ENCODE results near the gene FGFRL1.
A peak's percentile ranks its signal among the peaks of the same experiment; 100 is the strongest.

Gene FGFRL1

DNA sequence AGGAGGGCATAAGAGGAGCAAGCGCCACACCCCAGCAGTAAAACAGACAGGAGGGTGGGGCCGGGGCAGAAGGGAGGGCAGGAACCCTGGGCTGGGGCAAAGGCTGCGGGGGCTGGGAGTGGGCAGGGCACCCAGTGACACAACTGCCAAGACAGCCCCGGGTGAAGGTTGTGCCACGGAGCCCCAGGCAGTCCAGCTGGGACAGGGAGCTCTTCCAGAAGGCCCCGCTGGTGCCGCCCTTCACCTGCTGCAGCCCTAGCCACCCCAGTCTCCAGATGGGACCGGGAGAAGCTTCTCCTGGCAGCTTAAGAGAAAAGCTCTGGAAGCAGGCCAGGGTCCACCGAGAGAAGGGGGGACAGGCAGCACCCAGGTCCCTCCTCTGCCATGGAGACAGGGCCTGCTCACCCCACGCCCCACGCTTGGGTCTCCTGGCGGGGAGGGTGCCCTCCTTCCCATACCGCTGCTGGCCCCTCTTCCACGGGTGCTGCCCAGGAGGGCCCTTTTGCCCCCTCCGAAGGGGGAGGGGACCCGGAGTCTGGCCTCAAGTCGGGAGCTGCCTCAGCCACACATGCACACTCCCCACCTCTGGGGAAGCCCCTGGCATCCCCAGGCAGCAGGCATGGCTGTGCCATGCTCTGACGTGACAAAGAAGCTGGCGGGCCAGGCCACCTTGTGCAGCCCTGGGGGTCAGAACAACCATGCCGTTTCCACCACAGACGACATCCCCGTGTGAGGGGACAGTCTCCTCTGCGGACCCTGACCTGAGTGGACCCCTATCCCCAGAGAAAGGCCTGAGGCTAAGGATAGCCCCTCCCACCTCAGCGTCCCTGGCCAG, 39.5 kb upstream of the FGFRL1 start:
- no peak for TF ChIP-seq NFIC (IDR thresholded peaks at IDR 0.05)

DNA sequence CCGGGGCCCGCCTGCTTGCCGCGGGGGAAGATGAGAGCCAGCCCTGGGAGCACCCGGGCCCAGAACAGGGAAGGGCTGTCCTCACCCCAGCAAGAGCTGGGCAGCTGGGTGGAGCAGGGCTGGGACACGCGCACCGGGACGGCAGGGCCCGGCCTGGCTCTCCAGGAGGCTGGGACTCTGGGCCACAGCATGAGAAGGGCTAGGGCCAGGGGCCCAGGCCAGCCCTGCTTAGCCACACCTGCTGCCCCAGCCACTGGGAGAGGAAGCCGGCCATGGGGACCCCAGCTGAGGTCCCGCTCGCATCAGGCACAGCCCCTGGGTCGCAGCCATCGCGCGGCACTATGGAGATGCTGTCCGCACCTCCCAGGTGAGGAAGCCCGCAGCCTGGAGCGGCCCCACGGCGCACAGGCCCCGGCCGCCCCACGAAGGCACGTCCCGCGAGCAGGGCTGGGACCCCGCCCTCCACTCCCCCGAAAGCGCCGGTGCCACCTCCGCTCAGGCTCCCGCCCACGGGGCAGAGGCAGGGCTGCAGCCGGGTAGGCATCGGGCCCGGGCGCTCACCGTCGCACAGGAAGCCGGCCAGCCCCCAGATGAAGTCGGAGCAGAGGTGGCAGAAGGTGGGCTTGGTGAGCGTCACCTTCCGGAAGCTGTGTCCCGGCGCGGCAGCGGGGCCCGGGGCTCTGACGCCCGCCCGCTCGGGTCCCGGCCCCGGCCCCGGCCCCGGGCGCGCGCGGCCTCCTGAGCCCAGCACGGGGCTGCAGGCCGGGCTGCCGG, 38.6 kb upstream of the FGFRL1 start:
- TF ChIP-seq FOXM1 (IDR thresholded peaks at IDR 0.05; ENCODE audit: borderline replicate concordance, low read depth) (no peak), EGR1 (IDR thresholded peaks at IDR 0.05) (peak; percentile 67; the same call in 1 of the 2 replicates), ZBTB7A (IDR thresholded peaks at IDR 0.05; ENCODE audit: low read depth) (peak; percentile 61; the same call in 1 of the 2 replicates), CEBPB (IDR thresholded peaks at IDR 0.05) (no peak)
- TF ChIP-seq, protein P1, sequence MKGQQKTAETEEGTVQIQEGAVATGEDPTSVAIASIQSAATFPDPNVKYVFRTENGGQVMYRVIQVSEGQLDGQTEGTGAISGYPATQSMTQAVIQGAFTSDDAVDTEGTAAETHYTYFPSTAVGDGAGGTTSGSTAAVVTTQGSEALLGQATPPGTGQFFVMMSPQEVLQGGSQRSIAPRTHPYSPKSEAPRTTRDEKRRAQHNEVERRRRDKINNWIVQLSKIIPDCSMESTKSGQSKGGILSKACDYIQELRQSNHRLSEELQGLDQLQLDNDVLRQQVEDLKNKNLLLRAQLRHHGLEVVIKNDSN (IDR thresholded peaks at IDR 0.05): no peak
- TF ChIP-seq, protein P2, sequence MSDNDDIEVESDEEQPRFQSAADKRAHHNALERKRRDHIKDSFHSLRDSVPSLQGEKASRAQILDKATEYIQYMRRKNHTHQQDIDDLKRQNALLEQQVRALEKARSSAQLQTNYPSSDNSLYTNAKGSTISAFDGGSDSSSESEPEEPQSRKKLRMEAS (IDR thresholded peaks at IDR 0.05): peak; percentile 5; the same call in 1 of the 2 replicates

DNA sequence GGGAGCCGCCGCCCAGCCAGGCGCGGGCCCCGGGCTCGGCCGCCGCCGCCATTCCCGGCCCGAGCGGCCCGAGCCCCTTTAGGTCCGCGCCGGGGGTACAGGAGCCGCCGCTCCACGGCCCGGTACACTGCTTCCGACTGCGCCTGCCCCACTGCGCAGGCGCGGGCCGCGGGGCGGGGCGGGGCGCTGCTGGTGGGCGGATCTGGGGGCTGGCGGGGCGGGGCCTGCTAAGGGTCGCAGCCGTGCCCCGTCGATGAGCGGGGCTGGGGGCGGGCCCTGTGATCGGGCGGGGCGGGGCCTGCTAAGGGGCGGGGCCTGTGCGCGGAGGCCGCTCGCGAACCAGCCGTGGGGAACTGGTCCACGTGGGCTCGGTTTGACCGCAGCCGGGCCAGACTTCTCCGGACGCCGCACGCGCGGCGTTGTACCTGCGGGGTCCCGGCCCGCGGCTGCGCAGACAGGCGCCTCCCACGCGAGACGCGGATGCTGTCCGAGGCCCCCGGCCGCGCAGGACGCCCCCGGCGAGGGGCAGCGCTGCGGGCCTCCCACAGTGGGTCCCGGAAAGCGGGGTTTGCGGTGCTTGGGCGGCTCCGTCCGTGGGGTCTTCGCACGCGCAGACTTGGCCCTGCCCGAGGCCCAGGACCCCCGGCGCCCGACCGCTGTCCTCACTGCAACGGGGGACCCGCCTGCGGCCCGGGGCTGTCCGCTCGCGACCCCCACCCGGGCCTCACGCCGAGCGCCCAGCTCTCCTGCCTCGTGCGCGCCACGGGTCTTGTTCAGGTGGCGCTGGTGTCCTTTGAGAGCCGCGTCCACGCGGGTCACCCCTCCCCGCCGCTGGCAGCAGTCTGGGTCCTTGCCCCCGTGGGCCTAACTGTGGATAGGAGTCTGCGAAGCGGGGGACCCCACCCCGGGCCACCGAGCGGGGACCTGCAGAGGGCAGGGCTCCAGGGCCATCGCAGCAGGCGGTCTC, 37.7 kb upstream of the FGFRL1 start, which contains the start of gene DGKQ:
DGKQ (minus strand) TSS at position 139 of the 967 bp plus-strand sequence; CDS start at position 52, 87 bp downstream.
- TF ChIP-seq, protein P2 (IDR thresholded peaks at IDR 0.05): 0 out of 2 replicates have a peak, but pooled peaks have one; percentile 51
- TF ChIP-seq, protein P3, sequence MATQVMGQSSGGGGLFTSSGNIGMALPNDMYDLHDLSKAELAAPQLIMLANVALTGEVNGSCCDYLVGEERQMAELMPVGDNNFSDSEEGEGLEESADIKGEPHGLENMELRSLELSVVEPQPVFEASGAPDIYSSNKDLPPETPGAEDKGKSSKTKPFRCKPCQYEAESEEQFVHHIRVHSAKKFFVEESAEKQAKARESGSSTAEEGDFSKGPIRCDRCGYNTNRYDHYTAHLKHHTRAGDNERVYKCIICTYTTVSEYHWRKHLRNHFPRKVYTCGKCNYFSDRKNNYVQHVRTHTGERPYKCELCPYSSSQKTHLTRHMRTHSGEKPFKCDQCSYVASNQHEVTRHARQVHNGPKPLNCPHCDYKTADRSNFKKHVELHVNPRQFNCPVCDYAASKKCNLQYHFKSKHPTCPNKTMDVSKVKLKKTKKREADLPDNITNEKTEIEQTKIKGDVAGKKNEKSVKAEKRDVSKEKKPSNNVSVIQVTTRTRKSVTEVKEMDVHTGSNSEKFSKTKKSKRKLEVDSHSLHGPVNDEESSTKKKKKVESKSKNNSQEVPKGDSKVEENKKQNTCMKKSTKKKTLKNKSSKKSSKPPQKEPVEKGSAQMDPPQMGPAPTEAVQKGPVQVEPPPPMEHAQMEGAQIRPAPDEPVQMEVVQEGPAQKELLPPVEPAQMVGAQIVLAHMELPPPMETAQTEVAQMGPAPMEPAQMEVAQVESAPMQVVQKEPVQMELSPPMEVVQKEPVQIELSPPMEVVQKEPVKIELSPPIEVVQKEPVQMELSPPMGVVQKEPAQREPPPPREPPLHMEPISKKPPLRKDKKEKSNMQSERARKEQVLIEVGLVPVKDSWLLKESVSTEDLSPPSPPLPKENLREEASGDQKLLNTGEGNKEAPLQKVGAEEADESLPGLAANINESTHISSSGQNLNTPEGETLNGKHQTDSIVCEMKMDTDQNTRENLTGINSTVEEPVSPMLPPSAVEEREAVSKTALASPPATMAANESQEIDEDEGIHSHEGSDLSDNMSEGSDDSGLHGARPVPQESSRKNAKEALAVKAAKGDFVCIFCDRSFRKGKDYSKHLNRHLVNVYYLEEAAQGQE (IDR thresholded peaks at IDR 0.05; ENCODE audit: low read depth): no peak
- no peak for TF ChIP-seq FOXM1 (IDR thresholded peaks at IDR 0.05; ENCODE audit: borderline replicate concordance, low read depth)
- TF ChIP-seq TAF1 (IDR thresholded peaks at IDR 0.05; ENCODE audit: low read depth): peak; percentile 36; the same call in 1 of the 2 replicates
- TF ChIP-seq ZBTB7A (IDR thresholded peaks at IDR 0.05; ENCODE audit: low read depth): peak; percentile 51; the same call in 1 of the 2 replicates
- TF ChIP-seq, protein P1 (IDR thresholded peaks at IDR 0.05): peak; percentile 48; the same call in 1 of the 2 replicates

DNA sequence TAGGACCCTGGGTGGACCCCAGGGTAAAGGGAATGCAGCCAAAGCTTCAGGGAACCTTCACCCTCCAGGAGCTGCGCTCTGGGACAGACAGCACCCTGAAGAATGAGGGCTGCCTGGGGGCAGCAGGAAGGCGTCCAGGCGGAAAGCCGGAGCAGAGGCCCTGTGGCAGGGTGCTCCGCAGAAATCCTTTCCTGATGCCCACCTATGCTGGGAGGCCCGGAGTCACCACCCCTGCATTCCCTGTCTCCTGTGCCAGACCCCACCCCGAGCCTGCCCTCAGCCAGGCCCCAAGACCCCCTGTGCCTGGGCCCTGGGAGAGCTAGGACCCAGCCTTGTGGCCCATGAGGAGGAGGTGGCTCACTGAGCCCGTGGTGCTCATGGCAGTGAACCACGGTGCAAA, 36.8 kb upstream of the FGFRL1 start:
- TF ChIP-seq, protein P1 (IDR thresholded peaks at IDR 0.05): no peak
- TF ChIP-seq ZBTB7A (IDR thresholded peaks at IDR 0.05; ENCODE audit: low read depth) (no peak), CEBPB (IDR thresholded peaks at IDR 0.05) (no peak)
- TF ChIP-seq, protein P3 (IDR thresholded peaks at IDR 0.05; ENCODE audit: low read depth): no peak
- TF ChIP-seq, protein P2 (IDR thresholded peaks at IDR 0.05): no peak

DNA sequence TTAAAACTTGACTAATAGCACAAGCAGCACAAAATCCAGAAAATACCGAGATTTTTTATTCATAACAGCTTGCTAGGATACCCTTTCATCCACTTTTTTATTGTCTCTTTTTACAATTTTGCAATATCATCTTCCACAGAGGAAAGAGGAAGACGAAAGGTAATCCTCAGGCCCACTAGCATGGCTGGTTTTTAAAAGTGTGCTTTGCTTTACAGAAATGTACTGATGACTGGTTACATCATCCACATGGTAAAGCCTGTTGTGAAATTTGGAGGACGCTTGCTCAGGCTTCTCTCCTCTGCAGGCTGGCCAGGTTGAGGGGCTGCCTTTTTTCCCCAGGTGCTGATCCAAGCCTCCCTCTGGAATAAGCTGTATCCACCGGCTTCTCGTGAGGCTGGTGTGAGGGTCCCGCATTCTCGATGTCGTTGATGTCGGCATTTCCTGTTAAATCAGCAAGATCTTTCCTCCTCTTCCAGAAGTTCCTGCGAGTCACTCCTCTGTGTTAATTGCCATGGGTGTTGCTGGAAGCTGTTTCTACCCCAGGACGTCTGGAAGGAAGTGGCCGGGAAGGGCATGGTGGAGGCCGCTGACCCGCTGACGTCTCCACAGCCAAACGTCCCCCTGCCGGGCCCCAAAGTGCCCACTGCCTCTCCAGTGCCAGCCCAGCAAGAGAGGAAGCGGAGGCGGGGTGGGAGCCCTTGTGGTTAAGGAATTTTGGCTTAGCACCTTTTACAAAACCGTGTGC, 32.3 kb upstream of the FGFRL1 start:
- TF ChIP-seq EP300 (IDR thresholded peaks at IDR 0.05; ENCODE audit: borderline replicate concordance): no peak
- no peak for TF ChIP-seq ZBTB7A (IDR thresholded peaks at IDR 0.05; ENCODE audit: low read depth)
- no peak for TF ChIP-seq TEAD4 (IDR thresholded peaks at IDR 0.05)
- no peak for TF ChIP-seq YY1 (IDR thresholded peaks at IDR 0.05; ENCODE audit: low read depth)
- no peak for TF ChIP-seq RAD21 (IDR thresholded peaks at IDR 0.05; ENCODE audit: low read depth)
- TF ChIP-seq, protein P2 (IDR thresholded peaks at IDR 0.05): no peak
- TF ChIP-seq, protein P3 (IDR thresholded peaks at IDR 0.05; ENCODE audit: low read depth): no peak
- TF ChIP-seq EGR1 (IDR thresholded peaks at IDR 0.05): no peak
- no peak for TF ChIP-seq TAF1 (IDR thresholded peaks at IDR 0.05; ENCODE audit: low read depth)
- TF ChIP-seq, protein P1 (IDR thresholded peaks at IDR 0.05): no peak
